ENCODE measurements around the gene MYBBP1A.

Gene MYBBP1A

DNA sequence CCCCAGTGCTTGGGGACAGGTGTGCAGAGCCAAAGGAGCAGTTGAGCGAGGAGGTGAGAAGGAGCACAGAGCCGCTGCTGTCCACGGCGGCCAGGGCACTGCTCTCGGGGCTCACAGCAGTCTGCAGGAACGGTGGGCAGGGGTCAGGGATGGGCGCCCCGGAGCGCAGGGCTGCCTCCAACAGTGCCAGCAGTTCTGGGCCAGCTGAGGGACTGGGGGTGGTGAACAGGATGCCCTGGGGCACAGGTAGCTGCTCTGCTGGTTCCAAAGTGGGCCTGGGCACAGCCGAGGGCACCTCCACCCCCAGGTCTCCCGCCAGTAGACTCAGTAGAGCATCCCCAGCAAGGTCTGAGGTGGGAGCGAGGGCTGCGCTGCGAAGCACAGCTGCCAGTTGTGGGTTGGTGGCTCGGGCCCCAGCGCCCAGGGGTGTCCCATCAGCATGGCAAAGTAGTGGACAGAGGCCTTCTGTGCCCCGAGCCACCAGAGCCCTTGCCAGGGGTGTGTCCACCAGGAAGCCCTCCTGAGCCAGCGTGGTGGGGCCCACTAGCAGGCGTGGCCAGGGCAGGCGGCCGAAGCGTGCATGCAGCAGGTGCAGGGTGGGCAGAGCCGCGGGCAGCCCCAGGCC lies 3.3 kb upstream of the MYBBP1A start:
- H3K4me3 ChIP-seq (ENCODE audit: low read length): no peak overlapping the region
- no peak overlapping the region for H2AFZ ChIP-seq (ENCODE audit: low read depth, low read length)
- H3K27me3 ChIP-seq (ENCODE audit: insufficient read depth, low read length): peaks cover 8% of the 10 kb centered on the region
- peaks cover 34% of the 10 kb centered on the region for H3K4me1 ChIP-seq (ENCODE audit: insufficient read depth, low read length)
- no peaks in the 10 kb centered on the region for H3K36me3 ChIP-seq (ENCODE audit: insufficient read depth, low read length)
- H3K9me3 ChIP-seq (ENCODE audit: low read length): no peaks in the 10 kb centered on the region

DNA sequence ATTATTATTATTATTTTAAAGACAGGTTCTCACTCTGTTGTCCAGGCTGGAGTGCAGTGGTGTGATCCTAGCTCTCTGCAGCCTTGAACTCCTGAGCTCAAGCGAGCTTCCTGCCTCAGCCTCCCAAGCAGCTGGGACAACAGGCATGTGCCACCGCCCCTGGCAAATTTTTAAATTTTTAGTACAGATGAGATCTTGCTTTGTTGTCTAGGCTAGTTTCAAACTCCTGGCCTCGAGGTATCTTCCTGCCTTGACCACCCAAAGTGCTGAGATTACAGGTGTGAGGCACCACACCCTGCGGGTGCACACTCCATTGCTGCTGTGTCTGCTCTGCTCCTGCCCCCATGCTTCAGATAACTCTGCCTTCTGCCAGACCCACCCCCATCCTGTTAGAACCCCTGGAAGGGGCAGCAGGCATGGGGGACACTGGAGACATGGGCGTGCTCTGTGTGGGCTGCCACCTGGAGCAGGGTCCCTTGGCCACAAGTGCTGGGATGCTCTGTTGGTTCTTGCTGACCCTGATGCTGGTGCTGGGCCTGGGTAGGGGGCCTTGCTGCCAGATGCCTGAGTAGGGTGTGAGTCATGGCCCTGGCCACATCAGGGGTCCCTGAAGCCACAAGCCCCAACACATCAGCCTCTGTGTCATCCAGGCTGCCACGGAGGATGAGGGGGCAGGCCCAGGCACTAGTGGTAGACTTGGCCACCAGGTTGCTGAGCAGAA lies 2.6 kb upstream of the MYBBP1A start:
- Histone ChIP-seq H3K4me1 (ENCODE audit: insufficient read depth, low read length) (peaks cover 34% of the 10 kb centered on the region), H2AFZ (ENCODE audit: low read depth, low read length) (no peak overlapping the region), H3K9me3 (ENCODE audit: low read length) (no peaks in the 10 kb centered on the region), H3K27me3 (ENCODE audit: insufficient read depth, low read length) (peaks cover 5% of the 10 kb centered on the region), H3K36me3 (ENCODE audit: insufficient read depth, low read length) (peaks cover 3% of the 10 kb centered on the region), H3K4me3 (ENCODE audit: low read length) (no peak overlapping the region)

DNA sequence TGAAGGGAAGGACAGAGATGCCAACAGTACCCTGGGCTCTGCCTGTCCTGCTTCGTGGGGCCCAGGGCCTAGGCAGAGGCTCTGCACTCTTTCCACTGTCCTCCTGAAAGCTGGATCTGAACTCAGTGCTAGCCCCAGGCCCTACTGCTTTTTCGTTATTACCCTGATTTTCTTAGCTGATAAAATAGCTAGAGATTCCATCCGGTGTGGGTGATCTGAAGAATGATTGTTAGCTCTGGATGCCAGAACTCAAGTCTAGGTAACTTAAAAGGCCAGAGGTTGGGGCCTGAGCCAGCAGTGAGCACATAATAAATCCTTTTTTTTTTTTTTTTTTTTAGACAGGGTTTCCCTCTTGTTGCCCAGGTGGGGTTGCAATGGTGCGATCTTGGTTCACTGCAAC lies 1.8 kb upstream of the MYBBP1A start:
- H2AFZ ChIP-seq (ENCODE audit: low read depth, low read length): no peak overlapping the region
- H3K4me3 ChIP-seq (ENCODE audit: low read length): no peak overlapping the region
- H3K36me3 ChIP-seq (ENCODE audit: insufficient read depth, low read length): peaks cover 5% of the 10 kb centered on the region

GRCh38 chr17:4555873-4556759 lies 932 bp upstream of the MYBBP1A start:
- Histone ChIP-seq H3K4me1 (ENCODE audit: insufficient read depth, low read length) (peaks cover 34% of the 10 kb centered on the region), H3K36me3 (ENCODE audit: insufficient read depth, low read length) (peaks cover 11% of the 10 kb centered on the region), H2AFZ (ENCODE audit: low read depth, low read length) (peak overlapping the region; percentile 51), H3K9me3 (ENCODE audit: low read length) (no peaks in the 10 kb centered on the region), H3K4me3 (ENCODE audit: low read length) (peak overlapping the region; percentile 72), H3K27me3 (ENCODE audit: insufficient read depth, low read length) (no peaks in the 10 kb centered on the region)

More for the DNA sequence above, 1.8 kb upstream of the MYBBP1A start:
- Histone ChIP-seq H3K4me1 (ENCODE audit: insufficient read depth, low read length) (peaks cover 34% of the 10 kb centered on the region), H3K9me3 (ENCODE audit: low read length) (no peaks in the 10 kb centered on the region), H3K27me3 (ENCODE audit: insufficient read depth, low read length) (no peaks in the 10 kb centered on the region)

DNA sequence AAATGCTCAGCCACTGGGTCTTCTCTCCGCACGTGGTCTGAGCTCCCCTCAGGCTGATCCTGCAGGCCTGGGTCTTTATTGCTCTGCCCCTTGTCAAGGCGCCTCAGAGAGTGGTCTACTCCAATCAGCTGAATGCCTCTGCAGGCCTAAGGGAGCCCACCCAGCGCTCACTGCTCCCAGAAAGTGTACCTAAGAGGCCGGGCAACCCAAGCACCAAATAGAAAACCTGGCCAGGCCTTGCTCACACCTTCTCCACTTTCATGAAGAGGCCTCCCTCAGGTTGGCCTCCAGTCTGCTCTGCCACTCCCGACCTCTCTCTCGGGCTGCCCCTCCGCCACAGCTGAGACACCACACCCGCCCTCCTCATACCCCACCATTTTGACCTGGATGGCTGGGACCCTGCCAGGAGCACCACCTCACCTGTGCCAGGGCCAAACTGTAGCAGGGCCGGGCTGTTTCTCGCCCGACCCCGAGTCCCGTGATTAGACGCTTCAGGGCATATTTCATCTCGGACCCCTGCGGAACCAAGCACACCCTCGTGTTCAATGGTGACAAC lies 665 bp downstream of the MYBBP1A start:
- peaks cover 27% of the 10 kb centered on the region for H3K36me3 ChIP-seq (ENCODE audit: insufficient read depth, low read length)
- peaks cover 31% of the 10 kb centered on the region for H3K4me1 ChIP-seq (ENCODE audit: insufficient read depth, low read length)
- peak overlapping the region; percentile 37 for H2AFZ ChIP-seq (ENCODE audit: low read depth, low read length)
- no peaks in the 10 kb centered on the region for H3K27me3 ChIP-seq (ENCODE audit: insufficient read depth, low read length)
- no peaks in the 10 kb centered on the region for H3K9me3 ChIP-seq (ENCODE audit: low read length)
- peak overlapping the region; percentile 72 for H3K4me3 ChIP-seq (ENCODE audit: low read length)

- H3K4me3 ChIP-seq (ENCODE audit: low read length): peak overlapping the region; percentile 72
- no peak overlapping the region for H2AFZ ChIP-seq (ENCODE audit: low read depth, low read length)
- H3K27me3 ChIP-seq (ENCODE audit: insufficient read depth, low read length): no peaks in the 10 kb centered on the region
- peaks cover 34% of the 10 kb centered on the region for H3K36me3 ChIP-seq (ENCODE audit: insufficient read depth, low read length)
- H3K4me1 ChIP-seq (ENCODE audit: insufficient read depth, low read length): peaks cover 24% of the 10 kb centered on the region
- no peaks in the 10 kb centered on the region for H3K9me3 ChIP-seq (ENCODE audit: low read length)
These were observed 1.5 kb downstream of the MYBBP1A start for GRCh38 chr17:4553669-4554068.

DNA sequence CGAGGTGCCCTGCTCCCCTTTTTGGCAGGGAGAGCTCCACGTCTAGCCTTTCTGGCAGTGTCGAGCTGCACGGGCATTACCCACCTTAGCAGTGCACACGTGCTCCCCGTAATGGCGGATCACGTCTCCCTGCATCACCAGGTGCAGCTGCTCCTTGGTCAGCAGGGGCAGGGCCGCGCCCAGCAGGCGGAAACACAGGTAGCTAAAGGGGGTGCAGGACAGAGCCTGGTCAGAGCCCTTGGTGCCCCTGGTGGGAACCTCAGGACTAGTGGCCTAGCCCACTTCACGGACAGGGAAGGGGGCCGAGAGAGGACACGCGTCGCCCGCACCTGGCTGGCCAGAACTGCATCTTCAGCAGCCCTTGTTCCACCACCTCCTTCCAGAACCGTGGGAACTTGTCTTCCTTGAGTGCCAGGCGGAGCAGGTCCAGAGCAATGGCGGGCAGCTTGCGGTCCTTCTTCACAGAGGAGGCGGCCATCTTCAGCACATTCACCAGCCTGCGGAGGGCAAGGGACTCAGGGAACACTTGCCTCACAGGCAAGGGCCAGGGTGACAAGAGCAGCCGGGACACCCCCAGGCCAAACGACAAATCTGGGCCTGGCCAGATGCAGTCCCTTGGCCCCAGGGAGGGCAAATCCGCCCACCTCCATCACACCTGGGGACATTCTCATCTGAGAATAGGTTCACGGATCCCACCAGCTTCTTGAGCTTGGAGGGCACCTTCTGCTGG lies 3.2 kb downstream of the MYBBP1A start:
- Histone ChIP-seq H3K27me3 (ENCODE audit: insufficient read depth, low read length) (no peaks in the 10 kb centered on the region), H2AFZ (ENCODE audit: low read depth, low read length) (no peak overlapping the region), H3K9me3 (ENCODE audit: low read length) (no peaks in the 10 kb centered on the region), H3K4me3 (ENCODE audit: low read length) (no peak overlapping the region), H3K4me1 (ENCODE audit: insufficient read depth, low read length) (peaks cover 24% of the 10 kb centered on the region), H3K36me3 (ENCODE audit: insufficient read depth, low read length) (peaks cover 44% of the 10 kb centered on the region)

DNA sequence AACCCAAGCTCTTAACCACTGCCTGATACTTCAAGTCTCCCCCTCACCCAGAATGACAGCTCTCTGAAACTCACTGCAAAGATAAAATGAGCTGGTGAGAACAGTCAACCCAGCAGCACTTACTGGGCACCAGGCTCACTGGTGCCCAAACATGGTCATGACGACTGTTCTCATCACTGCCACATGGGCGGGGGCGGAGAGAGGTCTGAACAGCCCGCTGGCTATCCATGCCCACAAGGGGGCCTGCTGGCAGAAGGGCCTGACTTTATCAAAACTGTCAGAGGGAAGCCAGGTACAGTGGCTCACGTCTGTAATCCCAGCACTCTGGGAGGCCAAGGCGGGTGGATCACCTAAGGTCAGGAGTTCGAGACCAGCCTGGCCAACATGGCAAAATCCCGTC lies 4.0 kb downstream of the MYBBP1A start:
- peaks cover 20% of the 10 kb centered on the region for H3K4me1 ChIP-seq (ENCODE audit: insufficient read depth, low read length)
- no peak overlapping the region for H2AFZ ChIP-seq (ENCODE audit: low read depth, low read length)
- no peaks in the 10 kb centered on the region for H3K27me3 ChIP-seq (ENCODE audit: insufficient read depth, low read length)
- H3K4me3 ChIP-seq (ENCODE audit: low read length): no peak overlapping the region
- no peaks in the 10 kb centered on the region for H3K9me3 ChIP-seq (ENCODE audit: low read length)
- H3K36me3 ChIP-seq (ENCODE audit: insufficient read depth, low read length): peaks cover 48% of the 10 kb centered on the region

GRCh38 chr17:4550534-4551039 lies 4.6 kb downstream of the MYBBP1A start:
- Histone ChIP-seq H3K27me3 (ENCODE audit: insufficient read depth, low read length) (no peaks in the 10 kb centered on the region), H3K9me3 (ENCODE audit: low read length) (no peaks in the 10 kb centered on the region), H3K36me3 (ENCODE audit: insufficient read depth, low read length) (peaks cover 52% of the 10 kb centered on the region)

DNA sequence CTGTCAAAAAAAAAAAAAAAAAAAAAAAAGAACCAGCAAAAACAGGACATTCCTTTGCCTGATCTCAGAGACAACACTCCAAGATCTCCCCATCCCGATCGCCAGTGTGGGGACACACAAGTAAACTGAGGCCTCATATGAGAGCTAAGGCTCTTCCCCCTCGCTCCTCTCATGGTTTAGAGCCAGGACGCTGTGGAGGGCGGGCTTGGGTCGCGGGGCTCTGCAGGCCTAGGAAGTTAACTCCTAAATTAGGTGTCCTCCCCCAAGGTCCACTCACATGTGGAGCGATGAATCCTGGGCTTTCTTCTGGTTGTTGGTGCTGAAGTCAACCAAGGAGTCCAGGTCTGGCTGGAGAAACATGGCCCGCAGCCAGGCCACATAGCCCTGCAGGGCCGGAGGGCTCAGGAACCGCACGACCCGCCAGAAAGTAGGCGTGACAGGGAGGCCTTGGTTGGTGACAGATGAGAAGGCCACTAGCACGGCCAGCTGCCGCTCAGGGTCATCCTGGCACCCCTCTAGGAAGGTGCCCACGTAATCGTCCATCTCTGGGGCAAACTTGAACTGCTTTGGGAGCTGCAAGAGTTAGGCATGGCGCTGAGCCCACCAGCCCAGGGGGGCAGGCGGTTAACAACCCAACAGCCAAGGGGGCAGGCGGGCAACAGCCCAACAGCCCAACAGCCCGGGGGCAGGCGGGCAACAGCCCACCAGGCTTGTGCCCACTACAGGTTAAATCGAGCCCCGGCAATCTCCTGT lies 5.2 kb downstream of the MYBBP1A start:
- peaks cover 52% of the 10 kb centered on the region for H3K36me3 ChIP-seq (ENCODE audit: insufficient read depth, low read length)
- H3K4me1 ChIP-seq (ENCODE audit: insufficient read depth, low read length): peaks cover 13% of the 10 kb centered on the region
- no peaks in the 10 kb centered on the region for H3K9me3 ChIP-seq (ENCODE audit: low read length)
- no peak overlapping the region for H3K4me3 ChIP-seq (ENCODE audit: low read length)
- H2AFZ ChIP-seq (ENCODE audit: low read depth, low read length): no peak overlapping the region
- no peaks in the 10 kb centered on the region for H3K27me3 ChIP-seq (ENCODE audit: insufficient read depth, low read length)

More at GRCh38 chr17:4550534-4551039, 4.6 kb downstream of the MYBBP1A start:
- Histone ChIP-seq H3K4me3 (ENCODE audit: low read length) (no peak overlapping the region), H3K4me1 (ENCODE audit: insufficient read depth, low read length) (peaks cover 15% of the 10 kb centered on the region), H2AFZ (ENCODE audit: low read depth, low read length) (no peak overlapping the region)

DNA sequence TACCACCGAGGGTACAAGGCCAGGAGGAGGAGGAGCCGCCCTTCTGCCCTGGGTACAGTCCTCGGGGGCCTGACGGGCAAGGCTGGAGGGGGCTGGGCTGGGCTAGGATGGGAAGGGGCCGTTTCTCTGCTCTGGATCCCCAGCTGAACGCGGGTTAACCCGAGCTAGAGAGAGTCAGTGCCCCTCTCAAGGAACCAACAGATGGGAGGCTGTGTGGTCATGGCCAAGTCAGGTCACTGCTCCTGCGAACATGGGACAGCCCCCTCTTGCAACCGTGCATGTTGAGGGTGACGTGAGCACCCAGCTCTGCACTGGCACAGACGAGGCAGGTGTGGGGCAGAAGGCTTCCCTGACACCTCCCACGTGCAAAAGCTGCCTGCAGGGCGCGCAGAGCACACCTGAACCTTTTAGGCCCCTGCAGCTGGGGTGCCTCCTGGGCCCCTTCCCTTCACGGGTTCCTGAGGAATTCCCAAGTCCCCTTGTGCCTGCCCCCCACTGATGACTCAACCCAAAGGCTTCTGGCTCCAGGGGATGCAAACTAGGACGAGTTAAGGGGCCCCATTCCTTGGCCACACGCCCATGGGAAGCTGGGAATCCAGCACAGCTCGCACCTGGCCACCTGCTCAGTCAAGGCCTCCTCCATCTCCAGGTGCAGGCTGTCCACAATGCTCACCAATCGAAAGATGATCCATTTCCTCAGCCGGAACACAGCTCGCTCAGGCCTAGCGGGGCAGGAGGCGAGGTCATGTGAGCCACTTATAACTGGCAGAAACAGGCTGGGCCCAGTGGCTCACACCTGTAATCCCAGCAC lies 6.3 kb downstream of the MYBBP1A start:
- Histone ChIP-seq H3K27me3 (ENCODE audit: insufficient read depth, low read length) (no peaks in the 10 kb centered on the region), H3K4me3 (ENCODE audit: low read length) (no peak overlapping the region), H2AFZ (ENCODE audit: low read depth, low read length) (no peak overlapping the region), H3K9me3 (ENCODE audit: low read length) (no peaks in the 10 kb centered on the region), H3K36me3 (ENCODE audit: insufficient read depth, low read length) (peaks cover 52% of the 10 kb centered on the region), H3K4me1 (ENCODE audit: insufficient read depth, low read length) (peaks cover 3% of the 10 kb centered on the region)

Measured in neuron (in vitro differentiated cells).